Measurements from ENCODE around the gene HOXA7. TPM values are rescaled to one million over a fixed set of nuclear protein-coding genes. Genes with fewer than 3 reads are reported as not detected.

The HOXA7 gene
- total RNA-seq, 2 donors from 2014 or later = 0.28 to 0.54 TPM

DNA sequence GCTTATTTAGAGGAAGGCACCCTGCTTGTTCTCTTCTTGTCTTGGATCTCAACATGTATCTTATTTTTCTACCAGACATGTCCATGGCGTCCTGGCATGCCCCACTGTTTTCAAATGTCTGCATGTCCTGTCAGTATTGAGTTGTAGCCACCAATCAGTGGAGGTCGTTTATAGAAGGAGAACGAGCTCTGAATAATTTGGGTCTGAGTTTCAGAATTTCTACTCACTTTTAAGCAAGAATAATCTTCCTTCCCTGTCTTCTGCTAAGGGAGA, 46.3 kb upstream of the HOXA7 start:
- H3K27ac ChIP-seq = no peak overlapping the region
- H3K36me3 ChIP-seq = no peaks in the 10 kb centered on the region
- peaks cover 16 to 41% of the 10 kb centered on the region in 2 donors for H3K4me1 ChIP-seq (ENCODE audit: control insufficient read depth in 1 of 2, low read depth in 2 of 2)
- no peak for ATAC-seq (ENCODE audit: insufficient number of reproducible peaks, low FRiP score, low read depth)
- H3K9me3 ChIP-seq = no peaks in the 10 kb centered on the region
- H3K27me3 ChIP-seq (replicated peaks; ENCODE audit: insufficient read depth) = peaks cover 73% of the 10 kb centered on the region
- DNase-seq (ENCODE audit: low spot score) = no peak
- TF ChIP-seq, protein P1, sequence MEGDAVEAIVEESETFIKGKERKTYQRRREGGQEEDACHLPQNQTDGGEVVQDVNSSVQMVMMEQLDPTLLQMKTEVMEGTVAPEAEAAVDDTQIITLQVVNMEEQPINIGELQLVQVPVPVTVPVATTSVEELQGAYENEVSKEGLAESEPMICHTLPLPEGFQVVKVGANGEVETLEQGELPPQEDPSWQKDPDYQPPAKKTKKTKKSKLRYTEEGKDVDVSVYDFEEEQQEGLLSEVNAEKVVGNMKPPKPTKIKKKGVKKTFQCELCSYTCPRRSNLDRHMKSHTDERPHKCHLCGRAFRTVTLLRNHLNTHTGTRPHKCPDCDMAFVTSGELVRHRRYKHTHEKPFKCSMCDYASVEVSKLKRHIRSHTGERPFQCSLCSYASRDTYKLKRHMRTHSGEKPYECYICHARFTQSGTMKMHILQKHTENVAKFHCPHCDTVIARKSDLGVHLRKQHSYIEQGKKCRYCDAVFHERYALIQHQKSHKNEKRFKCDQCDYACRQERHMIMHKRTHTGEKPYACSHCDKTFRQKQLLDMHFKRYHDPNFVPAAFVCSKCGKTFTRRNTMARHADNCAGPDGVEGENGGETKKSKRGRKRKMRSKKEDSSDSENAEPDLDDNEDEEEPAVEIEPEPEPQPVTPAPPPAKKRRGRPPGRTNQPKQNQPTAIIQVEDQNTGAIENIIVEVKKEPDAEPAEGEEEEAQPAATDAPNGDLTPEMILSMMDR (IDR thresholded peaks at IDR 0.05) = no peak
- no peak overlapping the region for H3K4me3 ChIP-seq

DNA sequence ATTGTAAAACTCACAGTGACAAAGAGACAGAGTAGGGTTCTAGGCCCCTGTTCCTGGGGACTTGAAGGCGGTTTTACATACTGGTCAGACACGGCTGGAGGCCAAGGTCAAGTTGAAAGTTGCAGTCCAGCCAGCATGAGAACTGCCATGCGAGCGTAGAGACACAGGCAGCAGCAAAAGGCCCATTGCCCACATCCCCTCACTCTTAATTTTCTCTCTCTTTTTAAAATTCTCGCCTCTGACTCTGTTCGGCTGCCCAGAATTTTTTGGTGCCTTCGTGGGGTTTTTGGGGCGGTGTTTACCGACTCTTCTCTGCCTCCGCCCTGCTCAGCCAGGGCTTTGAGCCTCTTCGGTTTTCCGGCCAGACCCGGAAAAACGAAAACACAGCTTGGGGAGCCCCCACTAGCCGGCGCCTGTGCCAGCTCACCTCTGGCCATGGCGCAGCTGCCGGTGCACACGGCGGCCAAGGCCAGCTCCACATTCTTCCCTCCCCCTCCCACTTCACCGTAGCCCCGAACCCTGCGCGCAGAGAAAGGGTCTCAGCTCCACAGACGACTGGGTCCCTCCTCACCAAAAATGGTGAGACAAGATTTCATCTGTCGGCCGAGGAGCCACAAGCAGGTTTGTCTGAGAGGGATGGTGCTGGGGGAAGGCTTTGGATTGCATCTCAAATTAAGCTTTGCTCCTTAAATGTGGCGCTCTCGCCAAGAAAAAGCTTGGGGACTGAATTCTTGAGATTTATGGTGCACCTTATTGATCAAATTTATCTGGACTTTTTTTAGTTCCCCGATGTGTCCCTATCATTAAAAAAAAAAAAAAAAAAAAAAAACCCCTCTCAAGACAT, 45.8 kb upstream of the HOXA7 start:
- TF ChIP-seq, protein P1 (IDR thresholded peaks at IDR 0.05) = no peak
- Histone ChIP-seq H3K36me3 (no peaks in the 10 kb centered on the region), H3K9me3 (no peaks in the 10 kb centered on the region), H3K27me3 (replicated peaks; ENCODE audit: insufficient read depth) (peaks cover 78% of the 10 kb centered on the region), H3K4me3 (no peak overlapping the region), H3K27ac (no peak overlapping the region), H3K4me1 (ENCODE audit: control insufficient read depth in 1 of 2, low read depth in 2 of 2) (peaks cover 16 to 41% of the 10 kb centered on the region in 2 donors)
- ATAC-seq (ENCODE audit: insufficient number of reproducible peaks, low FRiP score, low read depth) (no peak), DNase-seq (ENCODE audit: low spot score) (no peak)

DNA sequence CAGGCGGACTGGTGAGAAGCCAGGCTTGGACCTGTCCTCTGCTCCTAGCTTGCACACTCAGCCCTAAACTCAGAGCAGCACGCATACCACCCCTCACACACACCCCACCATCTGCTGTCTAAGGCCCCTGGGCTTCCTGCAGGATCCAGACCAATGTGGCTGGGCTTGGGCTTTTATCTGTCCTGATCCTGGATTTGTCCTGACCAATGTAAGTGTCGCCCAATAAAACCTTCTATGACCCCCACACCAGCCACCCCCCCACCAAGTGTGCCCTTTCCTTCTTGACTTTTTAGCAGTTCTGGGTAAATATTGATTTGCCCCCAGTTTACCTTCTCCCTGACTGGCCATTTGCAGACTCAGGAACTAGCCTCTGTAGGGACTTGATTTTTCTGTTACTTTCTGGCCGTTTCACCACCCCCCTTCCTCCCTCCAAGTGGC, 45.1 kb upstream of the HOXA7 start:
- no peaks in the 10 kb centered on the region for H3K36me3 ChIP-seq
- no peak overlapping the region for H3K27ac ChIP-seq
- no peak for ATAC-seq (ENCODE audit: insufficient number of reproducible peaks, low FRiP score, low read depth)
- peak overlapping the region; percentile 61 for H3K4me3 ChIP-seq
- TF ChIP-seq, protein P1 (IDR thresholded peaks at IDR 0.05) = no peak
- peaks cover 16 to 41% of the 10 kb centered on the region in 2 donors for H3K4me1 ChIP-seq (ENCODE audit: control insufficient read depth in 1 of 2, low read depth in 2 of 2)
- no peak for DNase-seq (ENCODE audit: low spot score)
- peaks cover 81% of the 10 kb centered on the region for H3K27me3 ChIP-seq (replicated peaks; ENCODE audit: insufficient read depth)
- no peaks in the 10 kb centered on the region for H3K9me3 ChIP-seq

DNA sequence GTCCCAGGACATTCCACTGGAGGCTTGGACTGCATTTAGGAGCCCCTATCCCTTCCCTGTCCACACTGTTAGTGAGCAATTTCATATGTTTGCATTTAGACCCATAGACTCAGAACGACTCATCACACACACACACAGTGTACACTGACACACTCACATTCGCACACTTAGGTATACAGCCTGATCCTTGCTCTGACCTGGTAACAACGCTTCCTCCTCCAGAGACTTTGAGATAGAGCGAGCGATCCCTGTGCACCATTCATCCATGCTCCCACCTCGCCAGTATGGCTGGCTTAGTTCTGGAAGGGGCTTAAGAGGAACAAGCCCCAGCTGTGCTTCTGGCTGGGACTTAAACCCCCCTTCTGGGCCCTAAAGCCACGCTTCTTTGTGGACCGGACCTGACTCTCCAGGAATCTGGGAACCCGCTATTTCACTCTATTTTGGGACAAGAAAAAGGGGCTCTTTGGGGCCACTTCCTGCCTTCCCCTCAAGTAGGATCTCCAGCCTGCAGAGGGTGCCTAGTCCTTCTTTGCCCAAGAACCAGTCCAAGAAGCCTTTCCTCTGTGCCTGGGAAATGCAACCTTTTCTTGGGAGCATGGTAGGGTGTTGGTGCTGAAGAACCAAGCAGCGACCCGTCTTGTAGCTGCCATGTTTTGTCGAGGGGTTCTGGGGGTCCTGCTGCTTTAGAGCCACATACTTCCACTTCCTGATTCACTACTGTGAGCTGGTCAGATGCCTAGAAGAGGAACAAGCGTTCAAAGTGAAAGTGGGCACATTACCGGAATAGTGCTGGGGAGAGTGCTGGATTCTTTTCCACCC, 44.5 kb upstream of the HOXA7 start:
- DNase-seq (ENCODE audit: low spot score) (no peak), ATAC-seq (ENCODE audit: insufficient number of reproducible peaks, low FRiP score, low read depth) (no peak)
- Histone ChIP-seq H3K4me3 (peak overlapping the region; percentile 61), H3K4me1 (ENCODE audit: control insufficient read depth in 1 of 2, low read depth in 2 of 2) (peaks cover 16 to 41% of the 10 kb centered on the region in 2 donors), H3K27ac (no peak overlapping the region), H3K27me3 (replicated peaks; ENCODE audit: insufficient read depth) (peaks cover 79% of the 10 kb centered on the region), H3K36me3 (no peaks in the 10 kb centered on the region), H3K9me3 (no peaks in the 10 kb centered on the region)
- TF ChIP-seq, protein P1 (IDR thresholded peaks at IDR 0.05) = no peak
